ENCODE results near the gene IFNA13. TPM values are rescaled to one million over a fixed set of nuclear protein-coding genes. Genes with fewer than 3 reads are reported as not detected.

The IFNA13 gene
- total and polyA plus RNA-seq, 9 of the 15 experiments (the other 6 are each of a cell fraction or from before 2014, with no cell fraction given), result not detected

DNA sequence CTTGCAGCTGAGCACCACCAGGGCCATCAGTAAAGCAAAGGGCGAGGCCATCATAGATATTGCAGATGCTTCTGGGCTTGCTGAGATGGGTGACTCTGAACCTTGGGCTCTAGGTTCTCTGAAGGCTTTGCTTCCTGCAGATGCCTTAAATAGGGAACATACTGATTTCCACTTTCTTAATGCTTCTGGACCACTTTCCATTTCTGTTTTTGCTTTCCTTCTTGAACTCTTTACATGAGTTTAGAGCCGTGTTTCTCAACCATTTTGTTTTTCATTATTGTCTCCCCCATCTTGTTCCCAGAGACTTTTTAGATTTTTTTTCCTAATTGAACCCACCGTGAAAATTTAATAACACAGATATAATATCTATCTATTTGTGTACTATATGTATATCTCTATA lies at the start of gene IFNA13 (continued):
- no peak for TF ChIP-seq DMBX1 (CRISPR knock-in tag; IDR thresholded peaks at IDR 0.05; ENCODE audit: borderline replicate concordance)

DNA sequence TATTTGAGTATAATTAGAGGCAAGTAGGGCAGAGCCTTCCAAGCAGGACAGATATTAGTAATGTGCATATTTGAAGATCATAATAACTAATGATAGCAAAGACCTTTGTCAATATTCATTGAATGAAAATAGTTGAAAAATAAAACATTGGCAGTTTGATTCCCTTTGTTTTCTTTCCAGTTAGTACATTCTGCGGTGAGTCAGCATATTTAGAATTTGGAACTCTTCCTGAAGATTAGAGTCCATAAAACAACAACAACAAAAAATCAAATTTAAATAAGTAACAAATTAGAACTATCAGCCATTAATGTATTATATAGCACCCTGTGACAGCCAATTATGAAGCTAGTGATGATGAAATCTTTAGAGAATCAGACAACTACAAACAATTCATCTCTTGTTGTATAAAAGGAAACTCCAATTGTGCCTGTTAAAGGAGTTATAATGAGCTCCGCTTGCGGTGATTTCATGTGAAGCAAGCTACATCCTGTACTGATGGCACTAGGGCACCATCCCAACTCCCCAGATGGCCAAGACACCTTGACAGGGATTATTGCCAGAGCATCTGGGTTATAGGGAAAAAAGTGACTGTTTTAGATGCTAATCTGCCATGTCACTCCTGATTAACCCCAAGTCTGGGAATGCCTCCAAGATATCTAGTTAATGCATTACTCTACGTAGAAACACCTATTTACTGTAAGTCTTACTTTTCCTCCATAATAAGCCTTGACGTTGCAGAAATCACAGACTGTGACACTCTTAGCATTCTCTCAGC lies 47.8 kb upstream of the IFNA13 start:
- BruUV-seq (replicated peaks), result no TSS peak
- Histone ChIP-seq H3K4me2 (ENCODE audit: insufficient read depth, low read length) (no peak overlapping the region), H3K4me3 (no peak overlapping the region), H3K27me3 (ENCODE audit: control insufficient read depth in 2 of 2, insufficient read depth in 2 of 2, low read length in 2 of 2) (no peaks in the 10 kb centered on the region), H3K9ac (ENCODE audit: insufficient read depth in 1 of 2, low read depth in 2 of 2, low read length in 2 of 2) (no peak overlapping the region), H4K20me1 (replicated peaks; ENCODE audit: control insufficient read depth, insufficient read depth, low read length) (no peaks in the 10 kb centered on the region), H2AFZ (ENCODE audit: low read depth, low read length) (no peak overlapping the region), H3K79me2 (ENCODE audit: control insufficient read depth, insufficient read depth, low read length) (no peaks in the 10 kb centered on the region), H3K4me1 (replicated peaks in 1 of 2; ENCODE audit: control insufficient read depth in 2 of 2, insufficient read depth in 2 of 2, low read length in 2 of 2) (no peaks in the 10 kb centered on the region), H3K9me1 (ENCODE audit: control insufficient read depth, insufficient read depth, low read length) (no peaks in the 10 kb centered on the region), H3K27ac (ENCODE audit: extremely low read depth, low read depth, low read length) (no peak overlapping the region), H3K36me3 (ENCODE audit: control insufficient read depth, insufficient read depth, low read length) (no peaks in the 10 kb centered on the region), H3K9me3 (replicated peaks; ENCODE audit: control insufficient read depth, insufficient read depth, low read depth, low read length) (no peaks in the 10 kb centered on the region)
- intact Hi-C loops (cut with micrococcal nuclease) (no loop called here), in situ Hi-C loops (cut with MboI) (no loop called here)
- no peak for DNase-seq (ENCODE audit: extremely low read depth in 1 of 4, low spot score in 3 of 4)
- WGBS (ENCODE audit: insufficient coverage, low coverage, missing lambda C conversion rate), result no CpG with 5 or more reads among the region's 5 CpGs
- POLR2A ChIA-PET, result no interaction called here
- TF ChIP-seq, protein P1, sequence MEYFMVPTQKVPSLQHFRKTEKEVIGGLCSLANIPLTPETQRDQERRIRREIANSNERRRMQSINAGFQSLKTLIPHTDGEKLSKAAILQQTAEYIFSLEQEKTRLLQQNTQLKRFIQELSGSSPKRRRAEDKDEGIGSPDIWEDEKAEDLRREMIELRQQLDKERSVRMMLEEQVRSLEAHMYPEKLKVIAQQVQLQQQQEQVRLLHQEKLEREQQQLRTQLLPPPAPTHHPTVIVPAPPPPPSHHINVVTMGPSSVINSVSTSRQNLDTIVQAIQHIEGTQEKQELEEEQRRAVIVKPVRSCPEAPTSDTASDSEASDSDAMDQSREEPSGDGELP (CRISPR knock-in tag; IDR thresholded peaks at IDR 0.05; ENCODE audit: borderline replicate concordance), result no peak
- TF ChIP-seq KHSRP (IDR thresholded peaks at IDR 0.05) (no peak), ZNF696 (CRISPR knock-in tag; conservative IDR thresholded peaks at IDR 0.05) (no peak), NRF1 (conservative IDR thresholded peaks at IDR 0.05 in 1 of 2, IDR thresholded peaks at IDR 0.05 in 1 of 2) (no peak), ESRRA (IDR thresholded peaks at IDR 0.05; ENCODE audit: borderline replicate concordance, low read depth) (no peak), ZNF282 (CRISPR knock-in tag; IDR thresholded peaks at IDR 0.05) (no peak), ZNF347 (CRISPR knock-in tag; IDR thresholded peaks at IDR 0.05; ENCODE audit: low read depth) (no peak), SMAD2 (IDR thresholded peaks at IDR 0.05; ENCODE audit: low read depth, low read length) (no peak), TAF15 (IDR thresholded peaks at IDR 0.05; ENCODE audit: low read depth, low read length) (no peak), TCF3 (CRISPR knock-in tag; IDR thresholded peaks at IDR 0.05) (no peak)
- TF ChIP-seq, protein P2, sequence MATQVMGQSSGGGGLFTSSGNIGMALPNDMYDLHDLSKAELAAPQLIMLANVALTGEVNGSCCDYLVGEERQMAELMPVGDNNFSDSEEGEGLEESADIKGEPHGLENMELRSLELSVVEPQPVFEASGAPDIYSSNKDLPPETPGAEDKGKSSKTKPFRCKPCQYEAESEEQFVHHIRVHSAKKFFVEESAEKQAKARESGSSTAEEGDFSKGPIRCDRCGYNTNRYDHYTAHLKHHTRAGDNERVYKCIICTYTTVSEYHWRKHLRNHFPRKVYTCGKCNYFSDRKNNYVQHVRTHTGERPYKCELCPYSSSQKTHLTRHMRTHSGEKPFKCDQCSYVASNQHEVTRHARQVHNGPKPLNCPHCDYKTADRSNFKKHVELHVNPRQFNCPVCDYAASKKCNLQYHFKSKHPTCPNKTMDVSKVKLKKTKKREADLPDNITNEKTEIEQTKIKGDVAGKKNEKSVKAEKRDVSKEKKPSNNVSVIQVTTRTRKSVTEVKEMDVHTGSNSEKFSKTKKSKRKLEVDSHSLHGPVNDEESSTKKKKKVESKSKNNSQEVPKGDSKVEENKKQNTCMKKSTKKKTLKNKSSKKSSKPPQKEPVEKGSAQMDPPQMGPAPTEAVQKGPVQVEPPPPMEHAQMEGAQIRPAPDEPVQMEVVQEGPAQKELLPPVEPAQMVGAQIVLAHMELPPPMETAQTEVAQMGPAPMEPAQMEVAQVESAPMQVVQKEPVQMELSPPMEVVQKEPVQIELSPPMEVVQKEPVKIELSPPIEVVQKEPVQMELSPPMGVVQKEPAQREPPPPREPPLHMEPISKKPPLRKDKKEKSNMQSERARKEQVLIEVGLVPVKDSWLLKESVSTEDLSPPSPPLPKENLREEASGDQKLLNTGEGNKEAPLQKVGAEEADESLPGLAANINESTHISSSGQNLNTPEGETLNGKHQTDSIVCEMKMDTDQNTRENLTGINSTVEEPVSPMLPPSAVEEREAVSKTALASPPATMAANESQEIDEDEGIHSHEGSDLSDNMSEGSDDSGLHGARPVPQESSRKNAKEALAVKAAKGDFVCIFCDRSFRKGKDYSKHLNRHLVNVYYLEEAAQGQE (IDR thresholded peaks at IDR 0.05; ENCODE audit: borderline replicate concordance), result no peak
- TF ChIP-seq, protein P2 (CRISPR knock-in tag; IDR thresholded peaks at IDR 0.05; ENCODE audit: low read depth), result no peak
- FAIRE-seq, result no peak
- ATAC-seq, result no peak
- CTCF ChIA-PET (ENCODE audit: low intra/inter-chr PET ratio), result no interaction called here

Data from K562 (cell line).